Activated B cell treated with CpG ODN at 0.5 μM for 24 hours (primary cell): Measurements from ENCODE around the gene CHMP4A. TPM values are rescaled to one million over a fixed set of nuclear protein-coding genes. Genes with fewer than 3 reads are reported as not detected.
"Not testable (repeated sequence)": the region's sequence is repeated elsewhere in the genome, so short reads cannot be mapped to it uniquely, and the experiment has no call there.

Experiments used
- ATAC-seq: fragments of 200-7000 bp; cut with Tn5 transposase; one replicate; pipeline ENCODE4 v1.10.0; 2021; ENCODE audit warnings: low read depth, mild to moderate bottlenecking, moderate library complexity
- CTCF ChIA-PET: fragments of 350-600 bp; sonication (Branson Sonifier 250); formaldehyde crosslinking; loops from one replicate; lab custom pipeline; 2021; ENCODE audit warnings: antibody characterized with exemption; lab: Charles Lee
- POLR2A ChIA-PET: fragments of 350-600 bp; sonication (Branson Sonifier 250); formaldehyde crosslinking; loops from one replicate; lab custom pipeline; 2021; ENCODE audit warnings: antibody characterized with exemption; lab: Charles Lee
- DNase-seq: peaks from one replicate; pipeline ENCODE4 v3.0.0; 2022
- H3K27ac Mint-ChIP-seq: one replicate; pipeline ENCODE4 v1.8.0; 2020; ENCODE audit warnings: mixed read lengths
- H3K27me3 Mint-ChIP-seq: one replicate; pipeline ENCODE4 v1.8.0; 2021; ENCODE audit warnings: mixed read lengths
- H3K36me3 Mint-ChIP-seq: one replicate; pipeline ENCODE4 v1.8.0; 2021; ENCODE audit warnings: low read depth, mixed read lengths
- H3K4me1 Mint-ChIP-seq: one replicate; pipeline ENCODE4 v1.8.0; 2021; ENCODE audit warnings: mixed read lengths
- H3K4me3 Mint-ChIP-seq: one replicate; pipeline ENCODE4 v1.8.0; 2020; ENCODE audit warnings: mild to moderate bottlenecking, mixed read lengths
- H3K9me3 Mint-ChIP-seq: one replicate; pipeline ENCODE4 v1.8.0; 2020; ENCODE audit warnings: mixed read lengths
- intact Hi-C: fragments of 100-400 bp; cut with micrococcal nuclease; formaldehyde crosslinking; loops from one replicate; pipeline ENCODE4 v1.15.1; 2024
- total RNA-seq: library from RNA; stranded (reverse); gene quantifications from 2 replicates; pipeline ENCODE4 v1.2.3, GENCODE V29; 2022
- TF ChIP-seq, protein P1 (sequence below): fragments of 200-600 bp; IDR thresholded peaks from one replicate; pipeline ENCODE4 v1.8.0; 2022; ENCODE audit warnings: antibody characterized with exemption, mild to moderate bottlenecking

CHMP4A gene
- total RNA-seq, 1 donor from 2014 or later, result 88.5 TPM

DNA sequence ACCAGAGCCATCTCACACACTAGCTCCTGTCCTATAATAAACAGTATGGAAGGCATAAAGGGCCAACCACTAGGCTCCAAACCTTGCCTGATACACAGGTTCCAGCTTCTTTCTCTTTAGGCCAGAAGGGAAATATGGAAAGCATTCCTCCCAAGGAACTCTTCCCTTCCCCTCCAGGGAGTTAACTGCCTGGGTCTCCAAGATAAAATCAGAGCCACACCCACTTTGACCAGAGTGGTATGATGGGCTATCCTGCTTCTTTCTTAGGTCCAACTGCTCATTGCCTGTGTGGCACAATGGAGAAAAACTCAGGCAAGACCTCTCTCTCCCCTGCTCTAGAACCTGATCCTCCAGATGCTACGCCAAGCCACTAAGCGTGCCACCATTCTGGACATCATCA, 5.7 kb downstream of the CHMP4A start:
- peak overlapping the region; percentile 57 for H3K27ac Mint-ChIP-seq
- H3K36me3 Mint-ChIP-seq, result peaks cover 76% of the 10 kb centered on the region
- no peak for DNase-seq
- H3K27me3 Mint-ChIP-seq, result no peaks in the 10 kb centered on the region
- POLR2A ChIA-PET, result interaction anchor here (0.9 to 1.6 kb wide), 3 partner anchors 8 to 72 kb away, joined by 3 to 9 read pairs (median 5); partner anchors contain the start of gene MDP1
- no peak overlapping the region for H3K4me3 Mint-ChIP-seq
- CTCF ChIA-PET, result no interaction called here
- peaks cover 4% of the 10 kb centered on the region for H3K9me3 Mint-ChIP-seq
- H3K4me1 Mint-ChIP-seq, result peaks cover 41% of the 10 kb centered on the region
- no peak for ATAC-seq
- TF ChIP-seq, protein P1, sequence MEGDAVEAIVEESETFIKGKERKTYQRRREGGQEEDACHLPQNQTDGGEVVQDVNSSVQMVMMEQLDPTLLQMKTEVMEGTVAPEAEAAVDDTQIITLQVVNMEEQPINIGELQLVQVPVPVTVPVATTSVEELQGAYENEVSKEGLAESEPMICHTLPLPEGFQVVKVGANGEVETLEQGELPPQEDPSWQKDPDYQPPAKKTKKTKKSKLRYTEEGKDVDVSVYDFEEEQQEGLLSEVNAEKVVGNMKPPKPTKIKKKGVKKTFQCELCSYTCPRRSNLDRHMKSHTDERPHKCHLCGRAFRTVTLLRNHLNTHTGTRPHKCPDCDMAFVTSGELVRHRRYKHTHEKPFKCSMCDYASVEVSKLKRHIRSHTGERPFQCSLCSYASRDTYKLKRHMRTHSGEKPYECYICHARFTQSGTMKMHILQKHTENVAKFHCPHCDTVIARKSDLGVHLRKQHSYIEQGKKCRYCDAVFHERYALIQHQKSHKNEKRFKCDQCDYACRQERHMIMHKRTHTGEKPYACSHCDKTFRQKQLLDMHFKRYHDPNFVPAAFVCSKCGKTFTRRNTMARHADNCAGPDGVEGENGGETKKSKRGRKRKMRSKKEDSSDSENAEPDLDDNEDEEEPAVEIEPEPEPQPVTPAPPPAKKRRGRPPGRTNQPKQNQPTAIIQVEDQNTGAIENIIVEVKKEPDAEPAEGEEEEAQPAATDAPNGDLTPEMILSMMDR, result no peak
- intact Hi-C loops, result no loop called here

DNA sequence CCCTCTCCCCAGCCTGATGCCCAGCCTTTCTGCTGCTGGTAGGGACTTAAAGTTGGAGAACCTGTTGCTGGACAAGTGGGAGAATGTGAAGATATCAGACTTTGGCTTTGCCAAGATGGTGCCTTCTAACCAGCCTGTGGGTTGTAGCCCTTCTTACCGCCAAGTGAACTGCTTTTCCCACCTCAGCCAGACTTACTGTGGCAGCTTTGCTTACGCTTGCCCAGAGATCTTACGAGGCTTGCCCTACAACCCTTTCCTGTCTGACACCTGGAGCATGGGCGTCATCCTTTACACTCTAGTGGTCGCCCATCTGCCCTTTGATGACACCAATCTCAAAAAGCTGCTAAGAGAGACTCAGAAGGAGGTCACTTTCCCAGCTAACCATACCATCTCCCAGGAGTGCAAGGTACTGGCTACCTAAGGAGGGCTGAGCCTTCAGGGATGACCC, 6.2 kb downstream of the CHMP4A start:
- ATAC-seq, result peak; percentile 52
- POLR2A ChIA-PET, result interaction anchor here (0.6 to 1.6 kb wide), 4 partner anchors 9 to 73 kb away, joined by 3 to 9 read pairs (median 4); partner anchors contain the start of genes MDP1 and TM9SF1
- intact Hi-C loops, result no loop called here
- CTCF ChIA-PET, result no interaction called here
- TF ChIP-seq, protein P1, result no peak
- H3K4me1 Mint-ChIP-seq, result peaks cover 37% of the 10 kb centered on the region
- no peak overlapping the region for H3K4me3 Mint-ChIP-seq
- H3K9me3 Mint-ChIP-seq, result peaks cover 6% of the 10 kb centered on the region
- DNase-seq, result no peak
- peaks cover 81% of the 10 kb centered on the region for H3K36me3 Mint-ChIP-seq
- H3K27ac Mint-ChIP-seq, result peak overlapping the region; percentile 57
- no peaks in the 10 kb centered on the region for H3K27me3 Mint-ChIP-seq

DNA sequence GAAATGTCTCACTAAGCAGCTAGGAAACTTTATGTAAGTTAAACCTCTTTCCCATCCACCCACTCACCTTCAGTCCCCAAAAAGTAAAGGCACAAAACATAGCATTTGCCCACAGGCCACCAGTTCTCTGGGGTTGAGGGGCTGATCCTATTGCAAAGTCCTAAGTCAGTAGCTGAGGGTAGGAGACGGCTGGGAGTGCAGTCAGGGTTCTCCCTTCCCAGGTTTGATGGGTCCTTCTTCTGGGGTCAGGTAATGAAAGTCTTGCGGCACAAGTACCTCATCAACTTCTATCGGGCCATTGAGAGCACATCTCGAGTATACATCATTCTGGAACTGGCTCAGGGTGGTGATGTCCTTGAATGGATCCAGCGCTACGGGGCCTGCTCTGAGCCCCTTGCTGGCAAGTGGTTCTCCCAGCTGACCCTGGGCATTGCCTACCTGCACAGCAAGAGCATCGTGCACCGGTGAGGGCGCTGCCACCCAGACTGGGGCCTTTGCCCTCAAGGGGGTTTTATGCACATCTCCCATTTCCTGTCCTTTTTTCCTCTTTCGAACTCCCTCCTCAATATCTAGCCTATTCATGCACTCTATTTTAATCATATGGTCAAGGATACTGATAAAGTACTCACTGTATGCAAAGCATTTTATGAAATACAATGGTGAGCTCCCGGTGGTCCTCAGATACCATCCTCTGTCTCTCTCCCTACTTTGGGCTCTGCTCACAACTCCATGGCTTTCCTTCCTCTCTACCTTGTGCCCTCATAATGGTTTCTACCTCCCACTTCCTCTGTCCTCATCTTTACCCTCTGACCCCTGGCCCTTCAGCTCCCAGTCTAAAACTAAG, 6.8 kb downstream of the CHMP4A start:
- ATAC-seq, result no peak
- ChIA-PET CTCF (no interaction called here), POLR2A (interaction anchor here (0.6 to 1.6 kb wide), 6 partner anchors 10 to 1395 kb away, joined by 3 to 9 read pairs (median 3); partner anchors contain the start of genes MDP1 and TM9SF1)
- H3K9me3 Mint-ChIP-seq, result peaks cover 6% of the 10 kb centered on the region
- H3K27ac Mint-ChIP-seq, result peak overlapping the region; percentile 57
- no peak overlapping the region for H3K4me3 Mint-ChIP-seq
- H3K36me3 Mint-ChIP-seq, result peaks cover 83% of the 10 kb centered on the region
- H3K27me3 Mint-ChIP-seq, result no peaks in the 10 kb centered on the region
- peaks cover 31% of the 10 kb centered on the region for H3K4me1 Mint-ChIP-seq
- TF ChIP-seq, protein P1, result no peak
- no peak for DNase-seq
- intact Hi-C loops, result no loop called here

DNA sequence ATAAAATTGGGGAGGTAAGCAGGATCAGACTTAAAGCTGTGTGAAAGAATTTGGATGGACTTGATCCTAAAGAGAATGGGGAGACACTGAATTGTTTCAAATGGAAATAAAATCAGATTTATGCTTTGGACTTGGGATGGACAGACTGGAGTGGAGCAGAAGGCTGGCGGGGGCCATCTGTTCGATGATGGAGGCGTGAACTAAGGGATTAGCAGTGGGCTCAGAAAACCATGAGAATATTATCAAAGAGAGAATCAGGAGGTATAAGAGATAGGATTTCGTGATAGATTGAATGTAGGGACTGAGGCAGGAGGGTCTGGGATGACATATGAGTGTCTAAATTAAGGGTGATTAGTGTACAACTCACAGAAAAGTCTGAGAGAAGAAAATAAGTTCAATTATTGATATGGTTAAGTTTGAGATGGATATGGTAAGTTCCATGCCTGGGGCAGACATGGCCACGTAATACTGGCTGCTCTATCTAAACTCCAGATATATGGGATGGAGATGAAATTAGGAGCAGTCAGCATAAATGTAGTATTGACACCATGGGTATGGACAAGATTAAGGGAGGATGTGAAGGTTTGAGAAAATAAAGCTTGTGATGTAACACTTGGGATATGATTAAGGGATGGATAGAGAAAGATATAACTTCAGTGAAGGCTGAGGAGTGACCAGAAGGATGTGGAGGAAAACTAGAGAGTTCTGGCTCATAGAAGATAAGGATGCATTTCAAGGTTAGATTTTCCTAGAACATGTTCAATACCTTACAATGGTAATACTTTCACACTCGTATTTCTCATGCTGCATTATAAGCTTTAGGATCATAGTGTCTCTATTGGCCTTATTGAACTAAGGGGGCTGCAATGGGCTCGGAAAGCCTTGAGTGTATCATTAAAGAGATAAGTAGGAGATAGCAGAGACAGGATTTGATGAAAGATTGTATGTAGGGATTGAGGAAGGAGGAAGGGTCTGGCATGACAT, 8.8 kb downstream of the CHMP4A start:
- peaks cover 6% of the 10 kb centered on the region for H3K9me3 Mint-ChIP-seq
- POLR2A ChIA-PET, result interaction anchor here (0.7 to 1.4 kb wide), 5 partner anchors 8 to 119 kb away, joined by 3 to 5 read pairs (median 4); partner anchors contain the start of genes CHMP4A, MDP1 and PSME1
- H3K4me1 Mint-ChIP-seq, result peaks cover 26% of the 10 kb centered on the region
- DNase-seq (no peak), ATAC-seq (no peak)
- peaks cover 70% of the 10 kb centered on the region for H3K36me3 Mint-ChIP-seq
- H3K27ac Mint-ChIP-seq, result no peak overlapping the region
- intact Hi-C loops, result no loop called here
- TF ChIP-seq, protein P1, result no peak
- CTCF ChIA-PET, result no interaction called here
- no peaks in the 10 kb centered on the region for H3K27me3 Mint-ChIP-seq
- no peak overlapping the region for H3K4me3 Mint-ChIP-seq

DNA sequence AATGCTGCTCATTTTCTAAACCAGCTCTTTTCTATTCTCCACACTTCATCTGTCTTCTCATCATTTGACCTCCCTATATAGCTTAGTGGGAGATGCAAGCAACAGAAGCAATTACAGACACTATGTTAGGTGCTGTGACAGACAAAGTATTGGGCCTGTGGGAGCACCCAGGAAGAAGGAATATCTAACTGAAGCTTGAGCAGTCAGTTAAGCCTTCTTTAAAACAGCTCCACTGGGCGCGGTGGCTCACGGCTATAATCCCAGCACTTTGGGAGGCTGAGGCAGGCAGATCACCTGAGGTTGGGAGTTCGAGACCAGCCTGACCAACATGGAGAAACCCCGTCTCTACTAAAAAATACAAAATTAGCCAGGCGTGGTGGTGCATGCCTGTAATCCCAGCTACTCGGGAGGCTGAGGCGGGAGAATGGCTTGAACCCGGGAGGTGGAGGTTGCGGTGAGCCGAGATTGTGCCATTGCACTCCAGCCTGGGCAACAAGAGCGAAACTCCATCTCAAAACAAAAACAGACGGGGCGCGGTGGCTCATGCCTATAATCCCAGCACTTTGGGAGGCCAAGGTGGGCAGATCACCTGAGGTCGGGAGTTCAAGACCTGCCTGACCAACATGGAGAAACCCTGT, 9.9 kb downstream of the CHMP4A start:
- DNase-seq, intact Hi-C loops, H3K9me3 Mint-ChIP-seq, H3K27me3 Mint-ChIP-seq, H3K4me3 Mint-ChIP-seq, ATAC-seq, H3K27ac Mint-ChIP-seq: not testable (repeated sequence)
- POLR2A ChIA-PET, result interaction anchor here (0.7 to 1.4 kb wide), 6 partner anchors 9 to 66 kb away, joined by 3 to 4 read pairs (median 4); partner anchors contain the start of genes CHMP4A and PSME2
- Mint-ChIP-seq H3K36me3 (peaks cover 73% of the 10 kb centered on the region), H3K4me1 (peaks cover 35% of the 10 kb centered on the region)
- CTCF ChIA-PET, result interaction anchor here (0.6 to 1.4 kb wide), 2 partner anchors 13 to 1391 kb away, joined by 4 to 5 read pairs; partner anchors contain the start of gene MDP1

DNA sequence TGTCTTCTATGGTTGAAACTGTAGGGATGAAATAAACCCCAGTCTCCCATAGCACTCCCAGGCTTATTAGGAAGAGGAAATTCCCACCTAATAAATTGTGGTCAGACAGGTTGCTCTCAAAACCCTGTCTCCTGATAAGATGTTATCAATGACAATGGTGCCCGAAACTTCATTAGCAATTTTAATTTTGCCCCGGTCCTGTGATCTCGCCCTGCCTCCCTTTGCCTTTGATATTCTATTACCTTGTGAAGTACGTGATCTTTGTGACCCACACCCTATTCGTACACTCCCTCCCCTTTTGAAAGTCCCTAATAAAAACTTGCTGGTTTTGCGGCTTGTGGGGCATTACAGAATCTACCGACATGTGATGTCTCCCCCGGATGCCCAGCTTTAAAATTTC, 10.8 kb downstream of the CHMP4A start:
- DNase-seq, ATAC-seq, H3K4me3 Mint-ChIP-seq, H3K27me3 Mint-ChIP-seq, H3K9me3 Mint-ChIP-seq, intact Hi-C loops, H3K27ac Mint-ChIP-seq: not testable (repeated sequence)
- CTCF ChIA-PET, result interaction anchor here (1.4 kb wide), 1 partner anchor 13 kb away, joined by 5 read pairs; the partner anchor contains the start of gene MDP1
- peaks cover 32% of the 10 kb centered on the region for H3K4me1 Mint-ChIP-seq
- H3K36me3 Mint-ChIP-seq, result peaks cover 65% of the 10 kb centered on the region
- POLR2A ChIA-PET, result interaction anchor here (1.2 to 1.4 kb wide), 4 partner anchors 10 to 56 kb away, joined by 3 to 4 read pairs (median 4); partner anchors contain the start of genes CHMP4A and PSME2
